Neural crest cell (in vitro differentiated cells): Measurements from ENCODE around the gene CCDC197. TPM values are rescaled to one million over a fixed set of nuclear protein-coding genes. Genes with fewer than 3 reads are reported as not detected.

Experiments
- DNase-seq: peaks from one replicate; pipeline ENCODE4 v3.0.0; 2021; ENCODE audit warnings: low read depth, mixed read lengths, low spot score
- H3K27ac Mint-ChIP-seq: one replicate; pipeline ENCODE4 v1.8.0; 2021; ENCODE audit warnings: mild to moderate bottlenecking, mixed read lengths; ENCODE audit not compliant: unreplicated experiment
- H3K27me3 Mint-ChIP-seq: 2 replicates; pipeline ENCODE4 v1.8.0; 2021; ENCODE audit warnings: low read depth, mild to moderate bottlenecking, mixed read lengths
- H3K36me3 Mint-ChIP-seq: 2 replicates; pipeline ENCODE4 v1.8.0; 2021; ENCODE audit warnings: low read depth, mild to moderate bottlenecking, mixed read lengths
- H3K4me1 Mint-ChIP-seq: 2 replicates; pipeline ENCODE4 v1.8.0; 2021; ENCODE audit warnings: mixed read lengths
- H3K4me3 Mint-ChIP-seq: one replicate; pipeline ENCODE4 v1.8.0; 2021; ENCODE audit warnings: mild to moderate bottlenecking, mixed read lengths
- H3K9me3 Mint-ChIP-seq: 2 replicates; pipeline ENCODE4 v1.8.0; 2021; ENCODE audit warnings: mixed read lengths
- total RNA-seq: library from RNA; stranded (reverse); gene quantifications from 2 replicates; pipeline ENCODE4 v1.2.1, GENCODE V29; 2021
- TF ChIP-seq, protein P1 (sequence below): fragments of 200-600 bp; sonication (generic); conservative IDR thresholded peaks from 2 replicates; pipeline ENCODE4 v1.5.0; 2021; ENCODE audit warnings: antibody characterized with exemption, mild to moderate bottlenecking

CCDC197 gene
- total RNA-seq, 1 donor from 2014 or later: not detected

DNA sequence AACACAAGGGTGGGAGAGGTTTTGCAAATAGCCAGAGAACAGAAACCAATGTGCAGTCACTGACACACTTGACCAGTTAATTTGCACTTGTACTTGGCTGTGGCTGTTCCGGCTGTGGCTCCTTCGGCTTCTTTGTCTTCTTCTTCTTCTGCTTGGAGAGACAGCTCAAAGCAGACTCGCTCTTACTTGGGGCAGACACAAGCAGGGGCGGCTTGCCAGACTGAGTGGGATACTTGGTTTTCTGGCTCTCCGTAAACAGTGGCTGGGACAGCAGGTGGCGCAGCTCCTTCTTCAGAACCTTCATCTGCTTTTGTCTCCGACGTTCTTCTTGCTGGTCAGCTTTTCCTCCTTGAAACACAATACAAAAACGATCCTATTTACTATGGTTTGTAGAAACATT is 54.0 kb downstream of the CCDC197 start:
- DNase-seq: no peak
- TF ChIP-seq, protein P1, sequence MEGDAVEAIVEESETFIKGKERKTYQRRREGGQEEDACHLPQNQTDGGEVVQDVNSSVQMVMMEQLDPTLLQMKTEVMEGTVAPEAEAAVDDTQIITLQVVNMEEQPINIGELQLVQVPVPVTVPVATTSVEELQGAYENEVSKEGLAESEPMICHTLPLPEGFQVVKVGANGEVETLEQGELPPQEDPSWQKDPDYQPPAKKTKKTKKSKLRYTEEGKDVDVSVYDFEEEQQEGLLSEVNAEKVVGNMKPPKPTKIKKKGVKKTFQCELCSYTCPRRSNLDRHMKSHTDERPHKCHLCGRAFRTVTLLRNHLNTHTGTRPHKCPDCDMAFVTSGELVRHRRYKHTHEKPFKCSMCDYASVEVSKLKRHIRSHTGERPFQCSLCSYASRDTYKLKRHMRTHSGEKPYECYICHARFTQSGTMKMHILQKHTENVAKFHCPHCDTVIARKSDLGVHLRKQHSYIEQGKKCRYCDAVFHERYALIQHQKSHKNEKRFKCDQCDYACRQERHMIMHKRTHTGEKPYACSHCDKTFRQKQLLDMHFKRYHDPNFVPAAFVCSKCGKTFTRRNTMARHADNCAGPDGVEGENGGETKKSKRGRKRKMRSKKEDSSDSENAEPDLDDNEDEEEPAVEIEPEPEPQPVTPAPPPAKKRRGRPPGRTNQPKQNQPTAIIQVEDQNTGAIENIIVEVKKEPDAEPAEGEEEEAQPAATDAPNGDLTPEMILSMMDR: peak; percentile 52
- Mint-ChIP-seq H3K36me3 (peaks cover 31% of the 10 kb centered on the region), H3K4me1 (no peaks in the 10 kb centered on the region), H3K27ac (peak overlapping the region; percentile 0), H3K9me3 (no peaks in the 10 kb centered on the region), H3K27me3 (no peaks in the 10 kb centered on the region), H3K4me3 (no peak overlapping the region)

GRCh38 chr14:94051779-94052178 is 54.7 kb downstream of the CCDC197 start:
- no peak for DNase-seq
- no peak overlapping the region for H3K27ac Mint-ChIP-seq

GRCh38 chr14:94052199-94052598 is 55.1 kb downstream of the CCDC197 start:
- no peaks in the 10 kb centered on the region for H3K4me1 Mint-ChIP-seq
- no peak for DNase-seq
- no peaks in the 10 kb centered on the region for H3K27me3 Mint-ChIP-seq
- H3K9me3 Mint-ChIP-seq: no peaks in the 10 kb centered on the region
- no peak overlapping the region for H3K27ac Mint-ChIP-seq
- peaks cover 31% of the 10 kb centered on the region for H3K36me3 Mint-ChIP-seq
- H3K4me3 Mint-ChIP-seq: no peak overlapping the region
- TF ChIP-seq, protein P1: no peak

More at GRCh38 chr14:94051779-94052178, 54.7 kb downstream of the CCDC197 start:
- Mint-ChIP-seq H3K36me3 (peaks cover 31% of the 10 kb centered on the region), H3K27me3 (no peaks in the 10 kb centered on the region), H3K4me3 (no peak overlapping the region), H3K9me3 (no peaks in the 10 kb centered on the region), H3K4me1 (no peaks in the 10 kb centered on the region)
- TF ChIP-seq, protein P1: no peak

GRCh38 chr14:94052662-94053061 is 55.6 kb downstream of the CCDC197 start:
- no peaks in the 10 kb centered on the region for H3K4me1 Mint-ChIP-seq
- no peaks in the 10 kb centered on the region for H3K9me3 Mint-ChIP-seq
- no peak overlapping the region for H3K27ac Mint-ChIP-seq
- no peaks in the 10 kb centered on the region for H3K27me3 Mint-ChIP-seq
- no peak overlapping the region for H3K4me3 Mint-ChIP-seq
- TF ChIP-seq, protein P1: no peak
- no peak for DNase-seq
- H3K36me3 Mint-ChIP-seq: peaks cover 31% of the 10 kb centered on the region

DNA sequence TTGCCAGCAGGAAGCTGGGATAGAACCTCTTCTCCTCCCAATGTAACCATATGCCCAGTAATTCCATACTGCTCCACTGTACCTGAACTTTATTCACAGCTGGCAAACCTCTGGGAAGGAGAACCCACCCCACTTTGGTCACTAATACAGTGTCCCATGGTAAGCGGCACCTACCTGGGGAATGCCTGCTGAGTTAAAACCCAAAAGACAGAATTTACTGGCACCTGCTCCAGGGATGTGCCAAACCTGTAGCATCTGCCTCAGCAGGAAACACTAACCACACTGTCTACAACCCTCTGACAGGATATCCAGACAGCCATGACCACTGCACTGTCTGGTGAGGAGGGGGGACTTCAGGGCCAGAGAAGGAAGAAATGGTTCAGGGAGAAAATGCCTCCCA is 57.3 kb downstream of the CCDC197 start:
- Mint-ChIP-seq H3K9me3 (no peaks in the 10 kb centered on the region), H3K36me3 (peaks cover 34% of the 10 kb centered on the region), H3K4me3 (no peak overlapping the region), H3K4me1 (peaks cover 5% of the 10 kb centered on the region), H3K27me3 (no peaks in the 10 kb centered on the region), H3K27ac (no peak overlapping the region)
- DNase-seq: no peak
- TF ChIP-seq, protein P1: no peak

GRCh38 chr14:94054936-94055335 is 57.8 kb downstream of the CCDC197 start:
- Mint-ChIP-seq H3K4me1 (peaks cover 5% of the 10 kb centered on the region), H3K9me3 (no peaks in the 10 kb centered on the region), H3K27ac (no peak overlapping the region), H3K36me3 (peaks cover 33% of the 10 kb centered on the region), H3K4me3 (no peak overlapping the region), H3K27me3 (no peaks in the 10 kb centered on the region)
- DNase-seq: no peak
- TF ChIP-seq, protein P1: no peak
